ENCODE data around the gene MYBPC2. TPM values are rescaled to one million over a fixed set of nuclear protein-coding genes. Genes with fewer than 3 reads are reported as not detected.

The MYBPC2 gene
- total RNA-seq, 1 donor from 2014 or later = not detected

Other genes starting within 250 kb of the MYBPC2 start
- 48.7 TPM for gene MYH14, start 229.3 kb upstream of the MYBPC2 start, total RNA-seq
- gene KCNC3, start 103.5 kb upstream of the MYBPC2 start, total RNA-seq = 2.7 TPM
- 3.4 TPM for gene NAPSA, start 67.3 kb upstream of the MYBPC2 start, total RNA-seq
- 73.7 TPM for gene NR1H2, start 56.4 kb upstream of the MYBPC2 start, total RNA-seq
- gene POLD1, start 48.5 kb upstream of the MYBPC2 start, total RNA-seq = 21.3 TPM
- gene SPIB, start 14.0 kb upstream of the MYBPC2 start, total RNA-seq = 2.9 TPM
- gene EMC10, start 43.6 kb downstream of the MYBPC2 start, total RNA-seq = 66.9 TPM
- gene GARIN5A, start 44.0 kb downstream of the MYBPC2 start, total RNA-seq = 0.45 TPM
- gene JOSD2, start 78.3 kb downstream of the MYBPC2 start, total RNA-seq = 33.6 TPM
- gene ASPDH, start 81.0 kb downstream of the MYBPC2 start, total RNA-seq = not detected
- gene LRRC4B, start 135.5 kb downstream of the MYBPC2 start, total RNA-seq = 3.5 TPM
- gene SYT3, start 207.0 kb downstream of the MYBPC2 start, total RNA-seq = not detected
- gene C19orf81, start 216.6 kb downstream of the MYBPC2 start, total RNA-seq = not detected